Trophoblast cell (in vitro differentiated cells and primary cell): Measurements from ENCODE around the gene GDPD3.
A peak's percentile ranks its signal among the peaks of the same experiment; 100 is the strongest.

ENCODE experiments used
- DNase-seq, 2 donors: peaks; one replicate each; pipeline ENCODE4 v3.0.0-alpha.2; 2016
- H2AFZ ChIP-seq: 2 replicates; pipeline ENCODE4 v1.6.1; 2013; ENCODE audit warnings: low read length, moderate library complexity, mild to moderate bottlenecking; ENCODE audit not compliant: insufficient read depth, poor library complexity
- H2AK5ac ChIP-seq: 2 replicates; pipeline ENCODE4 v1.6.1; 2013; ENCODE audit warnings: mild to moderate bottlenecking, low read length
- H2BK120ac ChIP-seq: 2 replicates; pipeline ENCODE4 v1.6.1; 2013; ENCODE audit warnings: low read length, mild to moderate bottlenecking, moderate library complexity; ENCODE audit not compliant: insufficient read depth, poor library complexity
- H2BK12ac ChIP-seq: 2 replicates; pipeline ENCODE4 v1.6.1; 2013; ENCODE audit warnings: mild to moderate bottlenecking, low read length, moderate library complexity
- H2BK5ac ChIP-seq: 2 replicates; pipeline ENCODE4 v1.6.1; 2013; ENCODE audit warnings: low read length, low read depth, moderate library complexity, mild to moderate bottlenecking; ENCODE audit not compliant: poor library complexity
- H3K14ac ChIP-seq: 2 replicates; pipeline ENCODE4 v1.6.1; 2013; ENCODE audit warnings: mild to moderate bottlenecking, low read length
- H3K18ac ChIP-seq: 2 replicates; pipeline ENCODE4 v1.6.1; 2013; ENCODE audit warnings: mild to moderate bottlenecking, low read length
- H3K23ac ChIP-seq: 2 replicates; pipeline ENCODE4 v1.6.1; 2013; ENCODE audit warnings: low read length
- H3K27ac ChIP-seq: 2 replicates; pipeline ENCODE4 v1.5.1; 2013; ENCODE audit warnings: low read depth, mild to moderate bottlenecking, inconsistent platforms, low read length, moderate library complexity
- H3K27me3 ChIP-seq: 2 replicates; pipeline ENCODE4 v1.6.1; 2013; ENCODE audit warnings: inconsistent platforms, mild to moderate bottlenecking, low read length, moderate library complexity; ENCODE audit not compliant: insufficient read depth
- H3K36me3 ChIP-seq, 2 experiments: 1 replicate in 1 of 2; 2 replicates in 1 of 2; pipeline ENCODE4 v1.6.1; 2013; ENCODE audit warnings: low read length in 2 of 2, mild to moderate bottlenecking in 2 of 2, moderate library complexity in 1 of 2; ENCODE audit not compliant: insufficient read depth in 2 of 2, control insufficient read depth in 1 of 2
- H3K4ac ChIP-seq: 2 replicates; pipeline ENCODE4 v1.6.1; 2013; ENCODE audit warnings: low read depth, mild to moderate bottlenecking, low read length, moderate library complexity
- H3K4me1 ChIP-seq, 2 experiments: 1 replicate in 1 of 2; 2 replicates in 1 of 2; pipeline ENCODE4 v1.6.1; 2013; ENCODE audit warnings: low read length in 2 of 2, mild to moderate bottlenecking in 2 of 2, moderate library complexity in 1 of 2; ENCODE audit not compliant: insufficient read depth in 2 of 2, control insufficient read depth in 1 of 2
- H3K4me2 ChIP-seq: 2 replicates; pipeline ENCODE4 v1.6.1; 2013; ENCODE audit warnings: inconsistent platforms, mild to moderate bottlenecking, low read length, moderate library complexity
- H3K4me3 ChIP-seq: 2 replicates; pipeline ENCODE4 v1.5.1; 2013; ENCODE audit warnings: mild to moderate bottlenecking, low read depth, low read length, inconsistent platforms
- H3K79me1 ChIP-seq: one replicate; pipeline ENCODE4 v1.6.1; 2013; ENCODE audit warnings: low read length
- H3K79me2 ChIP-seq: 2 replicates; pipeline ENCODE4 v1.6.1; 2013; ENCODE audit warnings: low read length, mild to moderate bottlenecking; ENCODE audit not compliant: control insufficient read depth, insufficient read depth, poor library complexity
- H3K9ac ChIP-seq: 2 replicates; pipeline ENCODE4 v1.6.1; 2013; ENCODE audit warnings: mild to moderate bottlenecking, low read length
- H3K9me3 ChIP-seq: 2 replicates; pipeline ENCODE4 v1.6.1; 2013; ENCODE audit warnings: low read depth, mild to moderate bottlenecking, control low read depth, inconsistent platforms, low read length; ENCODE audit not compliant: insufficient read depth
- H4K12ac ChIP-seq: 2 replicates; pipeline ENCODE4 v1.6.1; 2013; ENCODE audit warnings: low read depth, mild to moderate bottlenecking, low read length, moderate library complexity
- H4K8ac ChIP-seq: 2 replicates; pipeline ENCODE4 v1.6.1; 2013; ENCODE audit warnings: low read depth, mild to moderate bottlenecking, low read length, moderate library complexity
- H4K91ac ChIP-seq: one replicate; pipeline ENCODE4 v1.6.1; 2013; ENCODE audit warnings: low read depth, mild to moderate bottlenecking, low read length, moderate library complexity
- WGBS: extraction: QIAGEN DNeasy Blood & Tissue Kit; methylation state at CpG from one replicate; pipeline ENCODE4 v1.1.7; 2013; ENCODE audit warnings: missing lambda C conversion rate; ENCODE audit not compliant: insufficient read length, insufficient coverage; ENCODE audit errors: extremely low coverage; 5-methylcytosine and 5-hydroxymethylcytosine counted together

GDPD3 gene

GRCh38 chr16:30090610-30091331 is 22.6 kb downstream of the GDPD3 start:
- Histone ChIP-seq H3K36me3 (peaks cover 6 to 10% of the 10 kb centered on the region in 2 experiments), H3K4me1 (peaks cover 30 to 40% of the 10 kb centered on the region in 2 experiments), H2AFZ (no peak overlapping the region), H4K8ac (peak overlapping the region; percentile 72), H2AK5ac (peak overlapping the region; percentile 47), H2BK5ac (peak overlapping the region; percentile 48), H3K9ac (no peak overlapping the region), H3K27me3 (no peaks in the 10 kb centered on the region), H4K12ac (peak overlapping the region; percentile 31), H3K79me1 (peaks cover 28% of the 10 kb centered on the region), H3K18ac (peak overlapping the region; percentile 31), H3K4ac (peak overlapping the region; percentile 5), H2BK120ac (peak overlapping the region; percentile 40), H2BK12ac (peak overlapping the region; percentile 89), H3K27ac (peak overlapping the region; percentile 86), H3K4me2 (peak overlapping the region; percentile 71), H3K23ac (no peak overlapping the region), H3K79me2 (peaks cover 10% of the 10 kb centered on the region), H3K14ac (peak overlapping the region; percentile 43), H3K9me3 (peaks cover 4% of the 10 kb centered on the region), H4K91ac (peak overlapping the region; percentile 92), H3K4me3 (no peak overlapping the region)
- no CpG with 5 or more reads among the region's 26 CpGs for WGBS
- DNase-seq: no peak

- H3K4ac ChIP-seq: no peak overlapping the region
- no peak overlapping the region for H2BK120ac ChIP-seq
- no peak overlapping the region for H3K23ac ChIP-seq
- peak overlapping the region; percentile 32 for H2BK12ac ChIP-seq
- DNase-seq: no peak
- no CpG with 5 or more reads among the region's 22 CpGs for WGBS
- H3K14ac ChIP-seq: no peak overlapping the region
- H3K27ac ChIP-seq: peak overlapping the region; percentile 22
- no peak overlapping the region for H4K8ac ChIP-seq
- H3K18ac ChIP-seq: no peak overlapping the region
- peak overlapping the region; percentile 52 for H4K91ac ChIP-seq
- H2BK5ac ChIP-seq: no peak overlapping the region
- H3K9me3 ChIP-seq: peaks cover 4% of the 10 kb centered on the region
- peaks cover 7% of the 10 kb centered on the region for H3K79me2 ChIP-seq
- H3K9ac ChIP-seq: no peak overlapping the region
- peaks cover 18 to 27% of the 10 kb centered on the region in 2 experiments for H3K4me1 ChIP-seq
- H3K4me2 ChIP-seq: no peak overlapping the region
- peaks cover 22% of the 10 kb centered on the region for H3K79me1 ChIP-seq
- no peak overlapping the region for H3K4me3 ChIP-seq
- H3K27me3 ChIP-seq: no peaks in the 10 kb centered on the region
- H2AK5ac ChIP-seq: peak overlapping the region; percentile 8
- H4K12ac ChIP-seq: no peak overlapping the region
- peaks cover 23 to 26% of the 10 kb centered on the region in 2 experiments for H3K36me3 ChIP-seq
- no peak overlapping the region for H2AFZ ChIP-seq
Measured at GRCh38 chr16:30088832-30089624, 24.3 kb downstream of the GDPD3 start.

- Histone ChIP-seq H2BK12ac (no peak overlapping the region), H3K18ac (no peak overlapping the region), H3K27me3 (no peaks in the 10 kb centered on the region), H4K91ac (no peak overlapping the region), H4K8ac (no peak overlapping the region), H3K79me1 (peaks cover 22% of the 10 kb centered on the region), H3K27ac (no peak overlapping the region), H3K9me3 (peaks cover 5% of the 10 kb centered on the region), H4K12ac (no peak overlapping the region), H2BK120ac (no peak overlapping the region), H2AK5ac (no peak overlapping the region), H3K4me2 (no peak overlapping the region), H3K4me1 (peaks cover 18 to 27% of the 10 kb centered on the region in 2 experiments), H2BK5ac (no peak overlapping the region), H3K23ac (no peak overlapping the region), H3K9ac (no peak overlapping the region), H2AFZ (no peak overlapping the region), H3K4ac (no peak overlapping the region), H3K36me3 (peaks cover 30 to 31% of the 10 kb centered on the region in 2 experiments), H3K79me2 (peaks cover 7% of the 10 kb centered on the region), H3K4me3 (no peak overlapping the region), H3K14ac (no peak overlapping the region)
- WGBS: no CpG with 5 or more reads among the region's 10 CpGs
- no peak for DNase-seq
Measured at GRCh38 chr16:30088237-30088831, 25.0 kb downstream of the GDPD3 start.

DNA sequence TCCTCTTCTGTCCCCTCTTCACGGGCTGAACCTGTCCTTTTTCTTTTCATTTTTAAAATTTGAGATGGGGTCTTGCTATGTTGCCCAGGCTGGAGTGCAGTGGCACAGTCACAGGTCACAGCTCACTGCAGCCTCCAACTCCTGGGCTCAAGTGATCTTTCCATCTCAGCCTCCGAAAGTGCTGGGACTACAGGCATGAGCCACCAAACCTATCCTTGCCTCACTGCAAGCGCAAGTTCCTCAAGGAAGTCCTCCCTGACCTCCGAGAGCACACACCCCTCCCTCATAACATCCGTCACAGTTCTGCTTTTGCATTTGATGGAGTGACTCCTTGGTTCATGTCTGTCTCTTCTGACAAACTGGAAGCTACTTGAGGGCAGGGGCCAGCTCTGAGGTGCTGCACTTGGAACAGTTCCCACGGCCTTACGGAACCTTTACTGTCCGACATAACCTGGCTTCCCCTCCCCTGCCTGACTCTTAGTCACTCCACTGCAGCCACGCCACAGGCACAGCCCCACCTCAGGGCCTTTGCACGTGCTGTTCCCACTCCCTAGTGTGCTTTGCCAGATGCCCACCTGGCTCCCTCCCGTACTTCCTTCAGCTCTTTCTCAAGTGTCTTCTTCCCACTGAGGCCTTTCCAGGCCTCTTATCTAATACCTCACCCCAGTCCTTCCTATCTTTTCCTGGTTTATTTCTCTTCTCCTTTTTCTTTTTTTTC is 26.0 kb downstream of the GDPD3 start:
- DNase-seq: no peak
- H3K18ac ChIP-seq: no peak overlapping the region
- no CpG with 5 or more reads among the region's 11 CpGs for WGBS

More for the DNA sequence above, 26.0 kb downstream of the GDPD3 start:
- Histone ChIP-seq H3K14ac (no peak overlapping the region), H3K9me3 (peaks cover 9% of the 10 kb centered on the region), H3K4me1 (peaks cover 14 to 23% of the 10 kb centered on the region in 2 experiments), H3K79me2 (peaks cover 7% of the 10 kb centered on the region), H3K79me1 (peaks cover 20% of the 10 kb centered on the region), H2BK120ac (no peak overlapping the region), H3K36me3 (peaks cover 40 to 41% of the 10 kb centered on the region in 2 experiments), H3K4ac (no peak overlapping the region), H3K4me2 (no peak overlapping the region), H3K23ac (no peak overlapping the region), H3K9ac (no peak overlapping the region), H2AFZ (no peak overlapping the region), H3K27ac (no peak overlapping the region), H3K4me3 (no peak overlapping the region), H4K12ac (no peak overlapping the region), H2BK12ac (no peak overlapping the region), H2AK5ac (no peak overlapping the region), H3K27me3 (no peaks in the 10 kb centered on the region), H4K91ac (no peak overlapping the region), H2BK5ac (no peak overlapping the region), H4K8ac (no peak overlapping the region)
